K562 (cell line): ENCODE data around the gene STC2. TPM values are rescaled to one million over a fixed set of nuclear protein-coding genes. Genes with fewer than 3 reads are reported as not detected.

Source experiments
- ARID3A ChIP-seq: IDR thresholded peaks from 2 replicates; pipeline ENCODE4 v1.6.1; 2012; ENCODE audit warnings: low read depth, low read length, improper control_type of control experiment, borderline replicate concordance
- BRD4 ChIP-seq: fragments of 200-600 bp; sonication (generic); IDR thresholded peaks from 2 replicates; pipeline ENCODE4 v1.6.1; 2017; ENCODE audit warnings: inconsistent platforms
- ELF1 ChIP-seq: fragments of 200-800 bp; sonication (Bioruptor generic); IDR thresholded peaks from 2 replicates; pipeline ENCODE4 v1.6.1; 2016; ENCODE audit warnings: missing genetic modification characterization, missing compliant biosample characterization
- EP400 ChIP-seq: fragments of 450-650 bp; IDR thresholded peaks from 2 replicates; pipeline ENCODE4 v1.6.1; 2017; ENCODE audit warnings: antibody characterized with exemption, mild to moderate bottlenecking, moderate library complexity
- FIP1L1 ChIP-seq: fragments of 200-400 bp; formaldehyde crosslinking; IDR thresholded peaks from 2 replicates; pipeline ENCODE4 v1.6.1; 2018; ENCODE audit warnings: mild to moderate bottlenecking, low read depth, low read length; ENCODE audit not compliant: poor library complexity, severe bottlenecking
- FOSL1 ChIP-seq: fragments of 200-800 bp; sonication (Bioruptor generic); conservative IDR thresholded peaks from 2 replicates; pipeline ENCODE4 v1.6.1; 2016; ENCODE audit warnings: missing genetic modification characterization, missing compliant biosample characterization
- GABPA ChIP-seq: fragments of 200-800 bp; sonication (Bioruptor generic); conservative IDR thresholded peaks from 2 replicates; pipeline ENCODE4 v1.6.1; 2016; ENCODE audit warnings: low read depth, missing genetic modification characterization, missing compliant biosample characterization
- GABPB1 ChIP-seq: sonication (generic); formaldehyde crosslinking; IDR thresholded peaks from 2 replicates; pipeline ENCODE4 v1.8.0; 2022; ENCODE audit warnings: mild to moderate bottlenecking, missing genetic modification reagents
- HCFC1 ChIP-seq: IDR thresholded peaks from 2 replicates; pipeline ENCODE4 v1.6.1; 2012; ENCODE audit warnings: low read depth, low read length, improper control_type of control experiment
- KLF16 ChIP-seq: IDR thresholded peaks from 2 replicates; pipeline ENCODE4 v1.6.1; 2016; ENCODE audit warnings: antibody characterized with exemption
- LCOR ChIP-seq: sonication (generic); formaldehyde crosslinking; IDR thresholded peaks from 2 replicates; pipeline ENCODE4 v1.8.0; 2022; ENCODE audit warnings: mild to moderate bottlenecking, missing genetic modification reagents
- MCM7 ChIP-seq, 2 experiments: fragments of 450-650 bp; IDR thresholded peaks; 2 replicates each; pipeline ENCODE4 v1.6.1; 2016 to 2018
- MTA2 ChIP-seq: fragments of 450-650 bp; IDR thresholded peaks from 2 replicates; pipeline ENCODE4 v1.6.1; 2016; ENCODE audit warnings: low read depth
- MXI1 ChIP-seq: IDR thresholded peaks from 2 replicates; pipeline ENCODE4 v1.6.1; 2011; ENCODE audit warnings: low read depth, mild to moderate bottlenecking, improper control_type of control experiment, low read length
- NCOA6 ChIP-seq: fragments of 450-650 bp; IDR thresholded peaks from 2 replicates; pipeline ENCODE4 v1.6.1; 2017; ENCODE audit warnings: mild to moderate bottlenecking
- PKNOX1 ChIP-seq: fragments of 450-650 bp; IDR thresholded peaks from 2 replicates; pipeline ENCODE4 v1.6.1; 2016
- PYGO2 ChIP-seq: fragments of 450-650 bp; IDR thresholded peaks from 2 replicates; pipeline ENCODE4 v1.6.1; 2016; ENCODE audit warnings: mild to moderate bottlenecking, missing genetic modification characterization, moderate library complexity, missing compliant biosample characterization
- SNIP1 ChIP-seq: fragments of 450-650 bp; IDR thresholded peaks from 2 replicates; pipeline ENCODE4 v1.7.1; 2017; ENCODE audit warnings: low read depth, mild to moderate bottlenecking
- TSC22D4 ChIP-seq: fragments of 450-650 bp; IDR thresholded peaks from 2 replicates; pipeline ENCODE4 v1.6.1; 2016; ENCODE audit warnings: missing genetic modification characterization, missing biosample characterization, control low read depth
- XRCC5 ChIP-seq: fragments of 200-400 bp; formaldehyde crosslinking; IDR thresholded peaks from 2 replicates; pipeline ENCODE4 v1.6.1; 2017; ENCODE audit warnings: low read depth, mild to moderate bottlenecking, low read length
- YBX1 ChIP-seq: fragments of 450-650 bp; IDR thresholded peaks from 2 replicates; pipeline ENCODE4 v1.7.1; 2016; ENCODE audit warnings: mild to moderate bottlenecking
- ZFP36 ChIP-seq: fragments of 150-350 bp; IDR thresholded peaks from 2 replicates; pipeline ENCODE4 v1.6.1; 2018; ENCODE audit warnings: low read length, low read depth; ENCODE audit not compliant: partially characterized antibody
- ZNF184 ChIP-seq: sonication (generic); formaldehyde crosslinking; IDR thresholded peaks from 2 replicates; pipeline ENCODE4 v1.5.0; 2020; ENCODE audit warnings: missing genetic modification reagents
- ZNF324 ChIP-seq: fragments of 250-450 bp; sonication (Bioruptor Pico); IDR thresholded peaks from 2 replicates; pipeline ENCODE4 v1.4.0; 2020; ENCODE audit warnings: mild to moderate bottlenecking
- ZNF57 ChIP-seq: fragments of 450-650 bp; formaldehyde crosslinking; IDR thresholded peaks from 2 replicates; pipeline ENCODE4 v1.4.0; 2020; ENCODE audit warnings: mild to moderate bottlenecking, moderate library complexity
- ZNF589 ChIP-seq: fragments of 200-800 bp; sonication (Bioruptor generic); IDR thresholded peaks from 2 replicates; pipeline ENCODE4 v1.6.1; 2016; ENCODE audit warnings: low read depth, missing genetic modification characterization, missing compliant biosample characterization
- ZNF766 ChIP-seq: fragments of 200-800 bp; sonication (Bioruptor generic); conservative IDR thresholded peaks from 2 replicates; pipeline ENCODE4 v1.6.1; 2016; ENCODE audit warnings: missing genetic modification characterization, missing compliant biosample characterization
- ZNF778 ChIP-seq: fragments of 450-650 bp; formaldehyde crosslinking; IDR thresholded peaks from 2 replicates; pipeline ENCODE4 v1.4.0; 2020; ENCODE audit warnings: mild to moderate bottlenecking, moderate library complexity
- polyA plus RNA-seq, 8 experiments: library from polyadenylated mRNA; depleted of rRNA in 4 of 8; stranded (reverse) in 5 of 8; unstranded in 3 of 8; fragments of >200 nt; fragmentation: Nextera tagmentation in 2 of 8; fragmentation: Illumina TruSeq in 1 of 8; extraction: Ambion mirVana in 2 of 8; extraction: Trizol in 1 of 8; gene quantifications; 2 replicates each; pipeline versions ENCODE4 v1.2.1 to v1.2.3, GENCODE V29; 2011 to 2014; ENCODE audit warnings: inconsistent platforms in 1 of 8, missing spikeins in 1 of 8
- total RNA-seq, 7 experiments: library from RNA; depleted of rRNA in 6 of 7; stranded (reverse); fragments of >200 nt in 6 of 7; fragmentation: Illumina TruSeq in 2 of 7; extraction: Trizol in 2 of 7; gene quantifications; 2 replicates each; pipeline versions ENCODE4 v1.2.1 to v1.2.3, GENCODE V29; 2011 to 2021; ENCODE audit warnings: low replicate concordance in 1 of 7

Gene STC2
- total and polyA plus RNA-seq, 9 of the 15 experiments (the other 6 are each of a cell fraction or from before 2014, with no cell fraction given), result 0.62 to 31.7 (median 7.4) TPM

GRCh38 chr5:173324115-173325001 lies 3.9 kb downstream of the STC2 start (continued):
- TF ChIP-seq KLF16 (peak; percentile 78), FIP1L1 (no peak), ZFP36 (no peak), ZNF766 (peak; percentile 95), ZNF778 (CRISPR knock-in tag) (no peak), FOSL1 (tag) (no peak), PYGO2 (tag) (no peak), TSC22D4 (tag) (no peak), ARID3A (0 out of 2 replicates have a peak, but pooled peaks have one; percentile 11), MTA2 (0 out of 2 replicates have a peak, but pooled peaks have one; percentile 18), ZNF57 (CRISPR knock-in tag) (no peak), NCOA6 (0 out of 2 replicates have a peak, but pooled peaks have one; percentile 28), XRCC5 (0 out of 2 replicates have a peak, but pooled peaks have one; percentile 54), SNIP1 (no peak), ZNF184 (CRISPR knock-in tag) (no peak), EP400 (peak; percentile 68), ELF1 (tag) (peak; percentile 67), GABPA (tag) (peak; percentile 63; the same call in 1 of the 2 replicates), YBX1 (no peak), MXI1 (no peak), ZNF589 (CRISPR knock-in tag) (peak; percentile 68; the same call in 1 of the 2 replicates), BRD4 (no peak), GABPB1 (CRISPR knock-in tag) (no peak; the same call in 1 of the 2 replicates), LCOR (CRISPR knock-in tag) (peak; percentile 64), MCM7 (IDR thresholded peaks at IDR 0.05) (no peak), PKNOX1 (0 out of 2 replicates have a peak, but pooled peaks have one; percentile 19), ZNF324 (no peak), HCFC1 (no peak; the same call in 1 of the 2 replicates)
